Stomach (tissue), 9 donors: ENCODE data around the gene SLC38A9. TPM values are rescaled to one million over a fixed set of nuclear protein-coding genes. Genes with fewer than 3 reads are reported as not detected.
A peak's percentile ranks its signal among the peaks of the same experiment; 100 is the strongest.

ENCODE experiments used
- DNase-seq, 2 donors: peaks; one replicate each; pipeline versions ENCODE4 v3.0.0 to v3.0.0-alpha.2; 2013 to 2019
- H3K27ac ChIP-seq, 5 donors: fragments of 200-600 bp in 4 of 5; sonication (generic) in 4 of 5; one replicate each; pipeline ENCODE4 v1.5.1; 2013 to 2019; ENCODE audit warnings: mild to moderate bottlenecking in 1 of 5, moderate library complexity in 1 of 5
- H3K27me3 ChIP-seq, 3 donors: fragments of 200-600 bp; sonication (generic); one replicate each; pipeline ENCODE4 v1.5.1; 2017 to 2019; ENCODE audit warnings: mixed run types in 1 of 3
- H3K36me3 ChIP-seq, 4 donors: fragments of 200-600 bp; sonication (generic); 1 replicate in 3 of 4; 2 replicates in 1 of 4; pipeline ENCODE4 v1.5.1; 2016 to 2019
- H3K4me1 ChIP-seq, 4 donors: fragments of 200-600 bp; sonication (generic); one replicate each; pipeline ENCODE4 v1.5.1; 2016 to 2019
- H3K4me3 ChIP-seq, 4 donors: fragments of 200-600 bp; sonication (generic) in 3 of 4; one replicate each; pipeline ENCODE4 v1.5.1; 2016 to 2019; ENCODE audit warnings: mild to moderate bottlenecking in 1 of 4
- H3K9me3 ChIP-seq, 4 donors: fragments of 200-600 bp; sonication (generic); one replicate each; pipeline ENCODE4 v1.5.1; 2016 to 2019
- EP300 ChIP-seq: sonication (generic); formaldehyde crosslinking; IDR thresholded peaks from one replicate; pipeline ENCODE4 v1.6.1; 2017; ENCODE audit warnings: antibody characterized with exemption
- POLR2A ChIP-seq, 4 donors: fragments of 450-650 bp; IDR thresholded peaks; one replicate each; pipeline ENCODE4 v1.6.1; 2016; ENCODE audit warnings: antibody characterized with exemption in 4 of 4, control low read depth in 2 of 4, mild to moderate bottlenecking in 1 of 4, moderate library complexity in 1 of 4
- POLR2AphosphoS5 ChIP-seq, 3 donors: sonication (generic); formaldehyde crosslinking; IDR thresholded peaks; one replicate each; pipeline ENCODE4 v1.6.1; 2016; ENCODE audit warnings: antibody characterized with exemption in 3 of 3
- WGBS, 5 donors: extraction: QIAGEN DNeasy Blood & Tissue Kit in 3 of 5; methylation state at CpG; one replicate each; pipeline versions ENCODE4 v1.1.5 to v1.1.7; 2013 to 2018; 5-methylcytosine and 5-hydroxymethylcytosine counted together
- intact Hi-C: fragments of 100-400 bp; cut with DNase I; formaldehyde crosslinking; loops from one replicate; pipeline ENCODE4 v1.15.1; 2023; ENCODE audit warnings: low total_unique reads
- polyA plus RNA-seq, 3 donors: library from polyadenylated mRNA; stranded (reverse); fragments of 200-250 nt; gene quantifications; one replicate each; pipeline ENCODE4 v1.2.3, GENCODE V29; 2013
- total RNA-seq, 5 donors: library from RNA; depleted of rRNA; stranded (reverse); fragments of >200 nt; gene quantifications; one replicate each; pipeline versions ENCODE4 v1.1.0 to v1.2.3, GENCODE V29; 2014 to 2016
- TF ChIP-seq, protein P1 (sequence below), 7 experiments: fragments of 450-650 bp in 4 of 7; fragments of 200-600 bp in 3 of 7; sonication (generic) in 3 of 7; IDR thresholded peaks; one replicate each; pipeline ENCODE4 v1.5.1; 2016 to 2019; ENCODE audit warnings: antibody characterized with exemption in 7 of 7, control low read depth in 2 of 7, mild to moderate bottlenecking in 1 of 7
- donor health status: healthy with polysubstance abuse.
- donor health status: Bipolar disorder and iron deficiency.
- donor health status: healthy.

Gene SLC38A9
- total and polyA plus RNA-seq, 8 donors, result 3.7 to 120 (median 8.6) TPM

DNA sequence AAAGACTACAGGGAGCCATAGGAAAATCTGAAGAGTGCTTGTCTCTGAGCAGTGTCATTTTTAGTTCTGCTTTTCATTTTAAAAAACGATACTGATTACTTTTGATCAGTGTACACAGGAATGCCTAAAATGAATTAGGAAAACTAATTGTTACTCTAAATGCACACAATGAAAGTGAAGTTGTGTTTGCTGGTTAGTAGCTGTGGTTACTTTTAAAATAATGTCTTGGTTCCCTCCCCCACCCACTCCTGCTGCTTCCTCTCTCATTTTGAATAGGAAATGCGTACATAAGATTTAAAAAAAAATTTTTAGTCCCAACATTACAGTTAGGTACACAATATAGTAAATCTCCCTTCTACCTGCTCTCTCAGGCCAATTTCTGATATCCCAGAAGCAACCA is 129.9 kb downstream of the SLC38A9 start:
- Histone ChIP-seq H3K4me3 (no peak overlapping the region), H3K4me1 (peaks cover 4 to 52% (median 14%) of the 10 kb centered on the region in 4 donors), H3K9me3 (no peaks in the 10 kb centered on the region), H3K27ac (peak overlapping the region in 1 of 5 donors; percentile 9), H3K36me3 (no peaks in the 10 kb centered on the region), H3K27me3 (no peaks in the 10 kb centered on the region)
- WGBS, 5 donors, result 18 to 46% (median 25%) methylated on average over 2 of the region's 2 CpGs
- DNase-seq, result no peak
- intact Hi-C loops, result no loop called here
- TF ChIP-seq POLR2AphosphoS5 (IDR thresholded peaks at IDR 0.05) (no peak), EP300 (no peak), POLR2A (IDR thresholded peaks at IDR 0.05) (no peak)
- TF ChIP-seq, protein P1, sequence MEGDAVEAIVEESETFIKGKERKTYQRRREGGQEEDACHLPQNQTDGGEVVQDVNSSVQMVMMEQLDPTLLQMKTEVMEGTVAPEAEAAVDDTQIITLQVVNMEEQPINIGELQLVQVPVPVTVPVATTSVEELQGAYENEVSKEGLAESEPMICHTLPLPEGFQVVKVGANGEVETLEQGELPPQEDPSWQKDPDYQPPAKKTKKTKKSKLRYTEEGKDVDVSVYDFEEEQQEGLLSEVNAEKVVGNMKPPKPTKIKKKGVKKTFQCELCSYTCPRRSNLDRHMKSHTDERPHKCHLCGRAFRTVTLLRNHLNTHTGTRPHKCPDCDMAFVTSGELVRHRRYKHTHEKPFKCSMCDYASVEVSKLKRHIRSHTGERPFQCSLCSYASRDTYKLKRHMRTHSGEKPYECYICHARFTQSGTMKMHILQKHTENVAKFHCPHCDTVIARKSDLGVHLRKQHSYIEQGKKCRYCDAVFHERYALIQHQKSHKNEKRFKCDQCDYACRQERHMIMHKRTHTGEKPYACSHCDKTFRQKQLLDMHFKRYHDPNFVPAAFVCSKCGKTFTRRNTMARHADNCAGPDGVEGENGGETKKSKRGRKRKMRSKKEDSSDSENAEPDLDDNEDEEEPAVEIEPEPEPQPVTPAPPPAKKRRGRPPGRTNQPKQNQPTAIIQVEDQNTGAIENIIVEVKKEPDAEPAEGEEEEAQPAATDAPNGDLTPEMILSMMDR (IDR thresholded peaks at IDR 0.05), result no peak

DNA sequence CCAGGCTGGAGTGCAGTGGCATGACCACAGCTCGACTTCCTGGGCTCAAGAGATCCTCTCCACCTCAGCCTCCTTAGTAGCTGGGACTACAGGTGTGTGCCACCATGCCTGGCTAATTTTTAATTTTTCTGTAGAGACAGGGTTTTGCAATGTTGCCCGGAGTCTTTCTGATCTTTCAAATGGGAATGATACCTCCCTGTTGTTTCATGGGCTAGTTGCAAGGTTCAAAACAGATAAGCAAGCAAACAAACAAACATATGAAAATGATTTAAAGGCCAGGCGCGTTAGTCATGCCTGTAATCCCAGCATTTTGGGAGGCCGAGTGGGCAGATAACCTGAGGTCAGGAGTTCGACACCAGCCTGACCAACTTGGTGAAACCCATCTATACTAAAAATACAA is 132.1 kb downstream of the SLC38A9 start:
- intact Hi-C loops, result no loop called here
- Histone ChIP-seq H3K4me3 (no peak overlapping the region), H3K27me3 (no peaks in the 10 kb centered on the region), H3K4me1 (peaks cover 12 to 65% (median 26%) of the 10 kb centered on the region in 4 donors), H3K9me3 (no peaks in the 10 kb centered on the region), H3K27ac (peak overlapping the region in 1 of 5 donors; percentile 75), H3K36me3 (no peaks in the 10 kb centered on the region)
- TF ChIP-seq, protein P1 (IDR thresholded peaks at IDR 0.05), result no peak
- TF ChIP-seq POLR2A (IDR thresholded peaks at IDR 0.05) (no peak), EP300 (no peak), POLR2AphosphoS5 (IDR thresholded peaks at IDR 0.05) (no peak)
- WGBS, 5 donors, result 86 to 96% (median 90%) methylated on average over 6 of the region's 6 CpGs
- DNase-seq, result no peak

DNA sequence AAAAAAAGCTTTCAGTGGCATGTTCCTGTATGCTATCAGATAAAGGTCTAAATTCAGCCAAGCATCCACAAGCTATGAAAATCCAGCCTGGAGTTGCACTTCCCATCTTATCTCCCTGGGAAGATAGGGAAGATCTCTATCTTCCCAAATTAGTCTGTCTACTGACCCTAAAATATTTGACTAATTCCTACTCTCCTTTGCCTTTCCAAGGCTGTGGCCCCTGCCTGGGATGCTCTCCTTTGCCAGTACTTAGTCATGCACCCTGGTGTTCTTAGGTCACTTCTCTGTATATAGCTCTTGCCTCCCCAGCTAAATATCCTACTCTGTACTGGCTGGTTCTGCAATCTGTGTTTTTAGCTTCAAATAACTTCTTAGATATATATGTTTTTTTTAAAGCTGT is 133.4 kb downstream of the SLC38A9 start:
- Histone ChIP-seq H3K27ac (peak overlapping the region in 3 of 5 donors; percentile 15 to 75 (median 34)), H3K36me3 (no peaks in the 10 kb centered on the region), H3K9me3 (no peaks in the 10 kb centered on the region), H3K4me1 (peaks cover 12 to 54% (median 26%) of the 10 kb centered on the region in 4 donors), H3K27me3 (no peaks in the 10 kb centered on the region), H3K4me3 (no peak overlapping the region)
- intact Hi-C loops, result no loop called here
- TF ChIP-seq POLR2AphosphoS5 (IDR thresholded peaks at IDR 0.05) (no peak), POLR2A (IDR thresholded peaks at IDR 0.05) (no peak), EP300 (no peak)
- TF ChIP-seq, protein P1 (IDR thresholded peaks at IDR 0.05), result no peak
- no peak for DNase-seq

DNA sequence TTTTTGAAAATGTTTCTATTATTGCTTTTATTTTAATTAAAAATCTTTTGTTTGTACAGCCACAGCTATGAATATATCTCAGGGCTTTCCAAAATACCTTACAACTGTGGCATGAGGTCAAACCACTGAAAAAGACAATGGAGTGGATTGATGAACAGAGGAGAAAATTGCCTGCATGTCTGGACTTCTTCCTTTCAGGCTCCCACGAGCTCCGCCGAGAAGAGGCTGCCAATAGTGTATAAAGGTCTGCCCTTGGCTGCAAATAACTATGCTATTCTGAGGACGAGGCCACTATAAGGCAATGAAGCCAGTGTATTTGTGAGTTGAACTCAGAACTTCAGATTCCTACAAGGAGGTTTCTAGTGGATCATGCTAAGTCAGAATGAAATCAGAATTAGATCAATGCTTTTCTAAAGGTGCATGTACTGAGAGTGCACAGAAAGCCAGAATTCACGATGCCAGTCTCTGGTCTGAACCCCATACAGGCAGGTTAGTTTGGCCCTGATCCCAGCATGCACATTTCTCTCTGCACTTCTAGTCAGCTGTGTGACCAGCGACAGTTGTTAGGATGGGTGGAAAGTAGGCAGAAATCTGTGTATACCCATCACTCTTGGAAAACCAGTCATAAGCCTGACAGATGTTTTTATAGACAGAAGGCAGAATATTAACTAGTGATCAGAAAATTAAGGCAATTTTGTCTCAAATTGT is 134.6 kb downstream of the SLC38A9 start:
- peak in 1 of 2 donors; percentile 73 for DNase-seq

More for the DNA sequence above, 134.6 kb downstream of the SLC38A9 start:
- Histone ChIP-seq H3K4me1 (peaks cover 12 to 44% (median 24%) of the 10 kb centered on the region in 4 donors), H3K36me3 (no peaks in the 10 kb centered on the region), H3K9me3 (no peaks in the 10 kb centered on the region), H3K27ac (peak overlapping the region in 4 of 5 donors; percentile 9 to 75 (median 56)), H3K4me3 (no peak overlapping the region), H3K27me3 (no peaks in the 10 kb centered on the region)
- 35 to 55% (median 41%) methylated on average over 6 of the region's 6 CpGs for WGBS, 5 donors
- TF ChIP-seq EP300, result no peak
- TF ChIP-seq POLR2A (IDR thresholded peaks at IDR 0.05), result no peak
- TF ChIP-seq, protein P1 (IDR thresholded peaks at IDR 0.05), result no peak
- TF ChIP-seq POLR2AphosphoS5 (IDR thresholded peaks at IDR 0.05), result peak in 1 of 3 donors; percentile 31
- intact Hi-C loops, result no loop called here
